GM19043 (cell line): ENCODE data around the gene ADGRF1.
"Not testable (repeated sequence)": the region's sequence is repeated elsewhere in the genome, so short reads cannot be mapped to it uniquely, and the experiment has no call there.

Experiments used
- ATAC-seq: cut with Tn5 transposase; IDR thresholded peaks from one replicate; pipeline ENCODE4 v1.9.1; 2021; ENCODE audit warnings: low read depth; ENCODE audit not compliant: unreplicated experiment

Gene ADGRF1

GRCh38 chr6:47042275-47042791 is at the start of gene ADGRF1:
ADGRF1 (minus strand) TSS chr6:47042332; CDS start chr6:47029061, 13,271 bp downstream.
- no peak for ATAC-seq

- no peak for ATAC-seq
Measured at GRCh38 chr6:47090881-47091280, 48.7 kb upstream of the ADGRF1 start.

- not testable (repeated sequence) for ATAC-seq
Measured at GRCh38 chr6:47089473-47089872, 47.3 kb upstream of the ADGRF1 start.

GRCh38 chr6:47086051-47086770 is 44.1 kb upstream of the ADGRF1 start:
- no peak for ATAC-seq

- no peak for ATAC-seq
Measured at GRCh38 chr6:47084610-47085009, 42.5 kb upstream of the ADGRF1 start.

GRCh38 chr6:47083586-47084047 is 41.5 kb upstream of the ADGRF1 start:
- ATAC-seq, result no peak

GRCh38 chr6:47080083-47080596 is 38.0 kb upstream of the ADGRF1 start:
- ATAC-seq, result no peak

- no peak for ATAC-seq
Measured at GRCh38 chr6:47079638-47080037, 37.5 kb upstream of the ADGRF1 start.

- no peak for ATAC-seq
Measured at GRCh38 chr6:47078991-47079390, 36.9 kb upstream of the ADGRF1 start.

- ATAC-seq, result no peak
Measured at GRCh38 chr6:47076422-47077344, 34.6 kb upstream of the ADGRF1 start.

GRCh38 chr6:47075741-47076421 is 33.7 kb upstream of the ADGRF1 start:
- no peak for ATAC-seq

GRCh38 chr6:47075168-47075567 is 33.0 kb upstream of the ADGRF1 start:
- ATAC-seq, result no peak

GRCh38 chr6:47073125-47074110 is 31.3 kb upstream of the ADGRF1 start:
- ATAC-seq, result no peak

GRCh38 chr6:47072667-47073066 is 30.5 kb upstream of the ADGRF1 start:
- ATAC-seq, result no peak

GRCh38 chr6:47071681-47072080 is 29.5 kb upstream of the ADGRF1 start:
- ATAC-seq, result no peak

GRCh38 chr6:47070461-47070860 is 28.3 kb upstream of the ADGRF1 start:
- ATAC-seq, result no peak

GRCh38 chr6:47069156-47069555 is 27.0 kb upstream of the ADGRF1 start:
- no peak for ATAC-seq

- no peak for ATAC-seq
Measured at GRCh38 chr6:47066418-47066817, 24.3 kb upstream of the ADGRF1 start.

GRCh38 chr6:47064274-47064673 is 22.1 kb upstream of the ADGRF1 start:
- no peak for ATAC-seq
